Measurements from ENCODE around the gene IQCE. TPM values are rescaled to one million over a fixed set of nuclear protein-coding genes. Genes with fewer than 3 reads are reported as not detected.

IQCE gene
- polyA plus RNA-seq, 1 donor from 2014 or later = 21.2 TPM

- Histone ChIP-seq H3K27ac (ENCODE audit: low read length) (no peak overlapping the region), H4K20me1 (ENCODE audit: insufficient read depth) (no peaks in the 10 kb centered on the region), H3K4me3 (ENCODE audit: low read length) (no peak overlapping the region), H3K9ac (ENCODE audit: low read length) (no peak overlapping the region), H3K36me3 (ENCODE audit: insufficient read depth, low read length) (no peaks in the 10 kb centered on the region), H3K27me3 (ENCODE audit: insufficient read depth, low read depth, low read length) (no peaks in the 10 kb centered on the region), H3F3A (ENCODE audit: insufficient read depth, low read length, poor library complexity, severe bottlenecking) (no peaks in the 10 kb centered on the region), H3K79me2 (replicated peaks; ENCODE audit: insufficient read depth, low read length) (no peaks in the 10 kb centered on the region), H3K9me2 (ENCODE audit: insufficient read depth, low read length) (no peaks in the 10 kb centered on the region), H3K9me3 (ENCODE audit: low read length) (no peaks in the 10 kb centered on the region), H3K4me2 (ENCODE audit: low read length) (no peak overlapping the region), H2AFZ (ENCODE audit: low read depth, low read length) (no peak overlapping the region)
- no peak for TF ChIP-seq TAF1 (IDR thresholded peaks at IDR 0.05; ENCODE audit: low read depth)
- TF ChIP-seq, protein P1, sequence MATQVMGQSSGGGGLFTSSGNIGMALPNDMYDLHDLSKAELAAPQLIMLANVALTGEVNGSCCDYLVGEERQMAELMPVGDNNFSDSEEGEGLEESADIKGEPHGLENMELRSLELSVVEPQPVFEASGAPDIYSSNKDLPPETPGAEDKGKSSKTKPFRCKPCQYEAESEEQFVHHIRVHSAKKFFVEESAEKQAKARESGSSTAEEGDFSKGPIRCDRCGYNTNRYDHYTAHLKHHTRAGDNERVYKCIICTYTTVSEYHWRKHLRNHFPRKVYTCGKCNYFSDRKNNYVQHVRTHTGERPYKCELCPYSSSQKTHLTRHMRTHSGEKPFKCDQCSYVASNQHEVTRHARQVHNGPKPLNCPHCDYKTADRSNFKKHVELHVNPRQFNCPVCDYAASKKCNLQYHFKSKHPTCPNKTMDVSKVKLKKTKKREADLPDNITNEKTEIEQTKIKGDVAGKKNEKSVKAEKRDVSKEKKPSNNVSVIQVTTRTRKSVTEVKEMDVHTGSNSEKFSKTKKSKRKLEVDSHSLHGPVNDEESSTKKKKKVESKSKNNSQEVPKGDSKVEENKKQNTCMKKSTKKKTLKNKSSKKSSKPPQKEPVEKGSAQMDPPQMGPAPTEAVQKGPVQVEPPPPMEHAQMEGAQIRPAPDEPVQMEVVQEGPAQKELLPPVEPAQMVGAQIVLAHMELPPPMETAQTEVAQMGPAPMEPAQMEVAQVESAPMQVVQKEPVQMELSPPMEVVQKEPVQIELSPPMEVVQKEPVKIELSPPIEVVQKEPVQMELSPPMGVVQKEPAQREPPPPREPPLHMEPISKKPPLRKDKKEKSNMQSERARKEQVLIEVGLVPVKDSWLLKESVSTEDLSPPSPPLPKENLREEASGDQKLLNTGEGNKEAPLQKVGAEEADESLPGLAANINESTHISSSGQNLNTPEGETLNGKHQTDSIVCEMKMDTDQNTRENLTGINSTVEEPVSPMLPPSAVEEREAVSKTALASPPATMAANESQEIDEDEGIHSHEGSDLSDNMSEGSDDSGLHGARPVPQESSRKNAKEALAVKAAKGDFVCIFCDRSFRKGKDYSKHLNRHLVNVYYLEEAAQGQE (IDR thresholded peaks at IDR 0.05; ENCODE audit: borderline replicate concordance) = no peak
- TF ChIP-seq EP300 (conservative IDR thresholded peaks at IDR 0.05; ENCODE audit: poor library complexity, severe bottlenecking) = no peak
- TF ChIP-seq EZH2 (IDR thresholded peaks at IDR 0.05; ENCODE audit: borderline replicate concordance, insufficient read depth, low read length, poor library complexity, severe bottlenecking) = no peak
- TF ChIP-seq RAD21 (conservative IDR thresholded peaks at IDR 0.05) = no peak
- TF ChIP-seq CTCF (IDR thresholded peaks at IDR 0.05; ENCODE audit: poor library complexity, severe bottlenecking) = no peak
- TF ChIP-seq MXI1 (conservative IDR thresholded peaks at IDR 0.05; ENCODE audit: poor library complexity, severe bottlenecking) = no peak
- no peak for TF ChIP-seq SMC3 (conservative IDR thresholded peaks at IDR 0.05; ENCODE audit: poor library complexity)
- no peak for TF ChIP-seq POLR2AphosphoS5 (IDR thresholded peaks at IDR 0.05)
These were observed 67.8 kb downstream of the IQCE start for GRCh38 chr7:2626498-2627117.

GRCh38 chr7:2627258-2628129 is 68.7 kb downstream of the IQCE start:
- Histone ChIP-seq H2AFZ (ENCODE audit: low read depth, low read length) (no peak overlapping the region), H3K36me3 (ENCODE audit: insufficient read depth, low read length) (no peaks in the 10 kb centered on the region), H3F3A (ENCODE audit: insufficient read depth, low read length, poor library complexity, severe bottlenecking) (no peaks in the 10 kb centered on the region), H3K9ac (ENCODE audit: low read length) (no peak overlapping the region), H3K4me3 (ENCODE audit: low read length) (no peak overlapping the region), H3K9me3 (ENCODE audit: low read length) (no peaks in the 10 kb centered on the region), H3K79me2 (replicated peaks; ENCODE audit: insufficient read depth, low read length) (peaks cover 6% of the 10 kb centered on the region), H3K9me2 (ENCODE audit: insufficient read depth, low read length) (no peaks in the 10 kb centered on the region), H4K20me1 (ENCODE audit: insufficient read depth) (no peaks in the 10 kb centered on the region), H3K4me2 (ENCODE audit: low read length) (no peak overlapping the region), H3K27me3 (ENCODE audit: insufficient read depth, low read depth, low read length) (no peaks in the 10 kb centered on the region), H3K27ac (ENCODE audit: low read length) (no peak overlapping the region)
- TF ChIP-seq EZH2 (IDR thresholded peaks at IDR 0.05; ENCODE audit: borderline replicate concordance, insufficient read depth, low read length, poor library complexity, severe bottlenecking) = no peak
- TF ChIP-seq CTCF (IDR thresholded peaks at IDR 0.05; ENCODE audit: poor library complexity, severe bottlenecking) = no peak
- TF ChIP-seq TAF1 (IDR thresholded peaks at IDR 0.05; ENCODE audit: low read depth) = no peak
- TF ChIP-seq EP300 (conservative IDR thresholded peaks at IDR 0.05; ENCODE audit: poor library complexity, severe bottlenecking) = no peak
- TF ChIP-seq, protein P1 (IDR thresholded peaks at IDR 0.05; ENCODE audit: borderline replicate concordance) = no peak
- TF ChIP-seq RAD21 (conservative IDR thresholded peaks at IDR 0.05) = no peak
- TF ChIP-seq SMC3 (conservative IDR thresholded peaks at IDR 0.05; ENCODE audit: poor library complexity) = no peak
- TF ChIP-seq MXI1 (conservative IDR thresholded peaks at IDR 0.05; ENCODE audit: poor library complexity, severe bottlenecking) = no peak
- TF ChIP-seq POLR2AphosphoS5 (IDR thresholded peaks at IDR 0.05) = no peak

All from neural cell (in vitro differentiated cells).